SK-N-SH (cell line): ENCODE data around the gene KLHL4.

Experiments
- CHD2 ChIP-seq: fragments of 150-350 bp; IDR thresholded peaks from 2 replicates; pipeline ENCODE4 v1.6.1; 2018; ENCODE audit warnings: low read length; ENCODE audit not compliant: partially characterized antibody
- EP300 ChIP-seq, 2 experiments: IDR thresholded peaks; 2 replicates each; pipeline versions ENCODE4 v1.4.0 to v1.6.1; 2012; ENCODE audit warnings: borderline replicate concordance in 1 of 2, low read depth in 1 of 2, low read length in 1 of 2
- GATA2 ChIP-seq: sonication (generic); formaldehyde crosslinking; IDR thresholded peaks from 2 replicates; pipeline ENCODE4 v1.5.0; 2020; ENCODE audit warnings: mild to moderate bottlenecking, missing genetic modification reagents
- POLR2AphosphoS5 ChIP-seq: IDR thresholded peaks from 2 replicates; pipeline ENCODE4 v1.6.1; 2012; ENCODE audit warnings: low read depth, low read length
- RFX5 ChIP-seq: IDR thresholded peaks from 2 replicates; pipeline ENCODE4 v1.6.1; 2012; ENCODE audit warnings: mild to moderate bottlenecking, improper control_type of control experiment, low read length
- TF ChIP-seq, protein P1 (sequence below): fragments of 200-600 bp; sonication (generic); IDR thresholded peaks from 2 replicates; pipeline ENCODE4 v1.6.1; 2017; ENCODE audit warnings: antibody characterized with exemption, mild to moderate bottlenecking, moderate library complexity
- TF ChIP-seq, protein P2 (sequence below): fragments of 150-350 bp; IDR thresholded peaks from 2 replicates; pipeline ENCODE4 v1.6.1; 2017; ENCODE audit warnings: antibody characterized with exemption, low read length, low read depth, borderline replicate concordance
- TF ChIP-seq, protein P3 (sequence below): IDR thresholded peaks from 2 replicates; pipeline ENCODE4; 2012

DNA sequence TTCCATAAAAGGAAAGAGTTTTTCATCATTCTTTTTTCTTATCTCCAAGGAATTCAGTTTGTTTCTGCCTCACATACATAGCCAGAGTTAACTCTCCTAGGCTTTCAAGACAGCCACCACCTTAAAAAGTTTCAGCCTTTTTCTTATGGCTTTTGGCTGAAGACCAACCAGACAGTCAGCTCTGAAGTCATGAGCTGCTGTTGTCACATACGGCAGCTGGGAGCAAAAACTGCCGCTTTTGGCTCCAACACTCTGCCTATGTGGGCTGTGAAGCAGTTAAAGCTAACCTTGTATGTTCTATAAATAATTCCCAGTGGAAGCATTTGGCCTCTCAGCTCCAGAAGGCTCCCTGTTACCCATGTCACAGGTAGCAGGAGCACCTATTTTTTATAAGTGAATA, 104.1 kb downstream of the KLHL4 start:
- no peak for TF ChIP-seq RFX5
- no peak for TF ChIP-seq CHD2
- TF ChIP-seq, protein P1, sequence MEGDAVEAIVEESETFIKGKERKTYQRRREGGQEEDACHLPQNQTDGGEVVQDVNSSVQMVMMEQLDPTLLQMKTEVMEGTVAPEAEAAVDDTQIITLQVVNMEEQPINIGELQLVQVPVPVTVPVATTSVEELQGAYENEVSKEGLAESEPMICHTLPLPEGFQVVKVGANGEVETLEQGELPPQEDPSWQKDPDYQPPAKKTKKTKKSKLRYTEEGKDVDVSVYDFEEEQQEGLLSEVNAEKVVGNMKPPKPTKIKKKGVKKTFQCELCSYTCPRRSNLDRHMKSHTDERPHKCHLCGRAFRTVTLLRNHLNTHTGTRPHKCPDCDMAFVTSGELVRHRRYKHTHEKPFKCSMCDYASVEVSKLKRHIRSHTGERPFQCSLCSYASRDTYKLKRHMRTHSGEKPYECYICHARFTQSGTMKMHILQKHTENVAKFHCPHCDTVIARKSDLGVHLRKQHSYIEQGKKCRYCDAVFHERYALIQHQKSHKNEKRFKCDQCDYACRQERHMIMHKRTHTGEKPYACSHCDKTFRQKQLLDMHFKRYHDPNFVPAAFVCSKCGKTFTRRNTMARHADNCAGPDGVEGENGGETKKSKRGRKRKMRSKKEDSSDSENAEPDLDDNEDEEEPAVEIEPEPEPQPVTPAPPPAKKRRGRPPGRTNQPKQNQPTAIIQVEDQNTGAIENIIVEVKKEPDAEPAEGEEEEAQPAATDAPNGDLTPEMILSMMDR: no peak
- TF ChIP-seq, protein P2, sequence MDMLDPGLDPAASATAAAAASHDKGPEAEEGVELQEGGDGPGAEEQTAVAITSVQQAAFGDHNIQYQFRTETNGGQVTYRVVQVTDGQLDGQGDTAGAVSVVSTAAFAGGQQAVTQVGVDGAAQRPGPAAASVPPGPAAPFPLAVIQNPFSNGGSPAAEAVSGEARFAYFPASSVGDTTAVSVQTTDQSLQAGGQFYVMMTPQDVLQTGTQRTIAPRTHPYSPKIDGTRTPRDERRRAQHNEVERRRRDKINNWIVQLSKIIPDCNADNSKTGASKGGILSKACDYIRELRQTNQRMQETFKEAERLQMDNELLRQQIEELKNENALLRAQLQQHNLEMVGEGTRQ: no peak
- no peak for TF ChIP-seq GATA2 (CRISPR knock-in tag)
- no peak for TF ChIP-seq EP300 (IDR thresholded peaks at IDR 0.05; ENCODE audit: borderline replicate concordance in 1 of 2, low read depth in 1 of 2, low read length in 1 of 2)
- TF ChIP-seq POLR2AphosphoS5: no peak
- TF ChIP-seq, protein P3, sequence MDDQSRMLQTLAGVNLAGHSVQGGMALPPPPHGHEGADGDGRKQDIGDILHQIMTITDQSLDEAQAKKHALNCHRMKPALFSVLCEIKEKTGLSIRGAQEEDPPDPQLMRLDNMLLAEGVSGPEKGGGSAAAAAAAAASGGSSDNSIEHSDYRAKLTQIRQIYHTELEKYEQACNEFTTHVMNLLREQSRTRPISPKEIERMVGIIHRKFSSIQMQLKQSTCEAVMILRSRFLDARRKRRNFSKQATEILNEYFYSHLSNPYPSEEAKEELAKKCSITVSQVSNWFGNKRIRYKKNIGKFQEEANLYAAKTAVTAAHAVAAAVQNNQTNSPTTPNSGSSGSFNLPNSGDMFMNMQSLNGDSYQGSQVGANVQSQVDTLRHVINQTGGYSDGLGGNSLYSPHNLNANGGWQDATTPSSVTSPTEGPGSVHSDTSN: no peak
